GM23248 (cell line): ENCODE results near the gene CHRNA3.

Experiments
- EZH2 ChIP-seq: fragments of 200-600 bp; sonication (generic); IDR thresholded peaks from 2 replicates; pipeline ENCODE4 v1.6.1; 2018; ENCODE audit warnings: antibody characterized with exemption, mild to moderate bottlenecking; ENCODE audit not compliant: insufficient read depth, poor library complexity, severe bottlenecking
- EZH2phosphoT487 ChIP-seq: fragments of 200-600 bp; sonication (generic); IDR thresholded peaks from 2 replicates; pipeline ENCODE4 v1.6.1; 2018; ENCODE audit warnings: antibody characterized with exemption, moderate library complexity, mild to moderate bottlenecking, low read depth; ENCODE audit not compliant: insufficient read depth

DNA sequence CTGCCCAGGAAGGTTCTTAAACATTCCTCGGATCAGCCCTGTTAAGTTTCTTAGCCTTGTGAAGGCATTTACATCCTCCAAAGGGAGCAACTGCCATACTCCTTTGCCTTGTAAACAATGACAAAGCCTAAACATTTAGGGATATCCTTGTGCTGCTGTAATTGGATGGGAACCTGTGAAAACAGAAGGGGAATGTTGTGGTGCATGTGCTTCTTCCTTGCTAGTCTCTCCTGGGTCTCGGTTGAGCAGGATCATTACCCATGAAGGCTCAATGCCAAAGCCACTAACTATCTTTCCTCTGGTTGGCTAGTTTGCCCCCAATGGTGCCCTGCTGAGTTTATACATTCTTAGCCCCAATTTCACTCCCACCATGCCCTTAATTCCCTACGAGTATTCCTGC lies 17.3 kb downstream of the CHRNA3 start:
- TF ChIP-seq EZH2 (no peak), EZH2phosphoT487 (no peak)
